Measurements from ENCODE around the gene CEP112.
"Not testable (repeated sequence)": the region's sequence is repeated elsewhere in the genome, so short reads cannot be mapped to it uniquely, and the experiment has no call there.

Gene CEP112

GRCh38 chr17:65698381-65699061 is 493.4 kb downstream of the CEP112 start:
- DNase-seq (ENCODE audit: low read depth in 1 of 2, low spot score in 1 of 2) = no peak

DNA sequence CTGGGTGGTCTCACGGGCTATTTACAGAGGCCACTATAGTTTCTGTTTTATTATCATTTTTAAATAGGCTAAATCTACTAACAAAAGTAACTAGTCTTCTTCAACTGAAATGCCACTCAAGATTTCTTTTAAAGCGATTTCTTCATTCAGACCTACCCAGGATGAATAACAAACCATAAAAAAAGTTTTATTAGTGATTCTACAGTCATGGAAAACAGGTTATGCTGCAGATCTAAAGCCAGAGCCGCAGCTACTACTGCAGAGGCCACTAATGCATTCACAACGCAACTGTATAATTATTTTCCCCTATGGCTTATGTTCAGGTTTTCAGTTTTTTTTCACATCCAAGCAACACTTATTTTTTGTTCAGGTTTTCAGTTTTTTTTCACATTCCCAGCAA is 494.3 kb downstream of the CEP112 start:
- no peak for DNase-seq (ENCODE audit: low read depth in 1 of 2, low spot score in 1 of 2)

DNA sequence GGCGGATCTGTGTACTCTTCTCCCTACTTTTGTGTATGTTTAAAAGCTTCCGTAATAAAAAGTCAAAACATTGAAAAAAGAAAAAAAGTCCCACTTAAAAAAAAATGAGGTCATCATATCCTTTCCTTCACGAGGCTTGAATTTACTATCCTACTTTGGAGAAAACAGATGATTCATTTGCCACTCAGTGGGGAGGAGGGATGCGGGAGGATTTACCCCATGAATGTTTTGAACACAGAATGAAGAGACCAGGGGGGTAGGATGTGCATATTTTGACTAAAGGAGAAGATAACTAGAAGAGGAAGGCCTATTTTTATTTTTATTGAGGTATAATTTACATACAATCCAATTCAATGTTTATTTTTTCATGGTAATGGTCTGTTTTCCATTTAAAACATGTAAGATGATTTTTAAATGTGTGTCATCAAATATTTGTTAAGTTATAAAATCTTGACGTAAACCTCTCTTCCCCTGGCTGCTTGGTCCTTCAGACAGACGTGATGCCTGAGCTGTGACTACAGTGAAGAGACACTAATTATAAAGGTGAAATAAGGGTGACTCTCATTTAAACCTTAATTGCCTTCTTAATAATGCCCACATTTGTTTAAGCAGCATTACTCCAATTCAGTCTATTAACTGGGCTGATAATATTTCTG is 495.1 kb downstream of the CEP112 start:
- DNase-seq (ENCODE audit: low read depth in 1 of 2, low spot score in 1 of 2) = no peak

DNA sequence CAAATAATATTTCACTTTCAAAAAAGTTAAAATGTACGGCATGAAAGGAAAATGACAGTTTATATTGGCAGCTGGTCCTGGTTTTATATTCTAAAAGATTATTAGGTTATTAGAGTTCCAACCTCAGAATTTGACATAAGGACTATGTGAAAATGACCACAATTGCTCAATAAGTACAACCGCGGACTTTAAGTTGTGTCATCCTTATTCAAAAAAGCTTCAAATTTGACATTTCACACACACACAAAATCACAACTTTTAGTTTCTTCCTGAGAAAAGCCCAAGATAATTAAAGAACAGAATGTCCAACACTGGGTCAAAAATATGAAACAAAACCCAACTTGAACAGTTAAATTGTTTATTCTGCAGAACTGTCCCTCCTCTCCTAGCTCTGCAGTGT is 497.3 kb downstream of the CEP112 start:
- DNase-seq (ENCODE audit: low read depth in 1 of 2, low spot score in 1 of 2) = no peak

GRCh38 chr17:65690626-65691310 is 501.2 kb downstream of the CEP112 start:
- no peak for DNase-seq (ENCODE audit: low read depth in 1 of 2, low spot score in 1 of 2)

GRCh38 chr17:65688307-65688706 is 503.6 kb downstream of the CEP112 start:
- DNase-seq (ENCODE audit: low read depth in 1 of 2, low spot score in 1 of 2) = no peak

DNA sequence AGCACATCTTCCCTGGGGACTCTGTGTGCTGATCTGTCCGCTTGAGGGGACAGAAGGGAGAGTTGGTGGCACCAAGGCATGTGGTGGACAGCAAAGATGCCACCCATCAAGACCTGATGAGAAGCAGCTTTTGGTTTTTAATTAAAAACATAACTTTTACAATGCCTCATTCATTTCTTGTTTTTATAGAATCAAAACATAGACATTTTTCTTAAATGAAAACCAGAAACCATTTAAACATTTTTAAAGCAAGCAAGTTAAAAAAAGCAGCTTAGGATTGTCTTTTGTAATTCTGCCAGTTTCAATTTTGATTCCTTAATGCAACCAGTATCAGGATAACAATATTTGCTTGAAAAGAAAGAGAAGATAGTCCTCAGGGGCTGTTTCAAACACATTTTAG is 506.8 kb downstream of the CEP112 start:
- DNase-seq (ENCODE audit: low read depth in 1 of 2, low spot score in 1 of 2) = no peak

DNA sequence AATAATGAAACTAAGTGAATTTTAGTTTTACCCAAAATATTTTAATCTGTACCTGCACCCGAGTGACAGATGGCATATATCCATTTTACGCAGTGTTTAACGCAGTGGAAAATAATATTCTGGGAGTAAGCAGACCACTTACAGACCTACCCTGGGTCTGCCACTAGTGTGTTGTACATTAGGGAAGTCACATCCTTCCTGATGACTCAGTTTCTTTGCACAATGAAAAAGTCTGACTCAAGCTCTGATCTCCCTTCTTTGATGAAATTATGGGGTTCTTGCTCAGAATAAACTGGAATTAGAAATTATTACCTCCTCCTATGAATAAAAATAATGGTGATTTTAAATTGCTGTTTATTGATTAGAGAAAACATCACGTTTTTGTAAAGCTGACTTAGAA is 507.3 kb downstream of the CEP112 start:
- DNase-seq (ENCODE audit: low read depth in 1 of 2, low spot score in 1 of 2) = no peak

GRCh38 chr17:65683428-65683827 is 508.5 kb downstream of the CEP112 start:
- DNase-seq (ENCODE audit: low read depth in 1 of 2, low spot score in 1 of 2) = no peak

DNA sequence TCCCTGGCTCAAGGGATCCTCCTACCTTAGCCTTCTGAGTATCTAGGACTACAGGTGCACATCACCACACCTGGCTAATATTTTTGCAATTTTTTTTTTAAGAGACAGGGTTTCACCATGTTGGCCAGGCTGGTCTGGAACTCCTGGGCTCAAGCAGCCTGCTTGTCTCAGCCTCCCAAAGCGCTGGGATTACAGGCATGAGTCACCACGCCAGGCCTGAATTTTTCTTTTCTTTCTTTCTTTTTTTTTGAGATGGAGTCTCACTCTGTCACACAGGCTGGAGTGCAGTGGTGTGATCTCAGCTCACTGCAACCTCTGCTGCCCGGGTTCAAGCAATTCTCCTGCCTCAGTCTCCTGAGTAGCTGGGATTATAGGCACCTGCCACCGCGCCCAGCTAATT is 510.2 kb downstream of the CEP112 start:
- not testable (repeated sequence) for DNase-seq (ENCODE audit: low read depth in 1 of 2, low spot score in 1 of 2)

DNA sequence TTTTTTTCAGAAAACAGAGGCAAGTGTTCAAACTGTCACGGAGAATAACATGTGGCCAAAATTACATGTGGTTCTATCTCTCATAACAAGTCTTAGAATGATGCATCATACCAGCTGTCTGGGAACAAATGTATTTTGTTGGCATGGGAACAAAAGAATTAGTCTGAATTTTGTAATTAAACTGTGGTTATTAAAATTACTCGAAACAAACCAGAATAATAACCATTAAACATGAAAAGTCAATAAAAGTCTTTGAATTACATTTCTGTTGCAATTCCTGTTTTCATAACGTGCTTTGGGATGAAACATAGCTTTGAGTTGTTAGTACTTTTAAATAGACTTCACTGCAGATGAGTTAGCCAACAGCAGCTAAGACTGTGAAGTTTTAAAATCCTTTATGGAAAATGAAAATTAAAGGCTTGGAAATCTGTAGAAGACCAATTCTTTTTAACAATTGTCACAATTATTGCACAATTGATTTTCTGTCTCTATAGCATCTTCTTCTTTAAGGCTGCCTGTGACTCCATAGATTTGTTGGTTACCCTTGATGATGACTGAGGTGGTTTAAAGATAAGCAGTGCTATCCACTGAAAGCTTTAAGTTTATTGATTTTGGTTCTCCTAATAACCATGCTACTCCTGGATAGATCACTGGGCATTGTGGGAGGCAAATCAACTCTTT is 512.6 kb downstream of the CEP112 start:
- no peak for DNase-seq (ENCODE audit: low read depth in 1 of 2, low spot score in 1 of 2)

DNA sequence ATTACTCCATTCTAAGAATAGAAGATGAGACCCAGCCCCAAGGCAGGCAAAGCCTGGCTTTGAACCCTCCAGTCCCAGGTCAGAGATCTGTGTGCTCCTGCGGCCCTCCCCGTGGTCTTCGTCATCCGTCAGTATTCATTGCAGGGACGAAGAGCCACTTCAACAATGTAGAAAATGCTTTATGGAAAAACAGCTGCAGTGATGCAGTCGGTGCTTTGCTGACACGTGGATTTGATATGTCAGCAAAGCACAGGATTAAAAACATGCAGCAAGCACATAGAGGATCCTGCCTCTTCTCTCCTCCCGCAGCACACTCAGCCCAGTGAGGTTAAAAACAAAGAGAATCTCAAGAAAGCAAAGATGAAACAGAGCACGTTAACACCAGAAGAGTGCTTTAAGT is 513.4 kb downstream of the CEP112 start:
- DNase-seq (ENCODE audit: low read depth in 1 of 2, low spot score in 1 of 2) = no peak

GRCh38 chr17:65677932-65678331 is 514.0 kb downstream of the CEP112 start:
- DNase-seq (ENCODE audit: low read depth in 1 of 2, low spot score in 1 of 2) = no peak

GRCh38 chr17:65674246-65675045 is 517.5 kb downstream of the CEP112 start:
- DNase-seq (ENCODE audit: low read depth in 1 of 2, low spot score in 1 of 2) = no peak

GRCh38 chr17:65670667-65671371 is 521.1 kb downstream of the CEP112 start:
- DNase-seq (ENCODE audit: low read depth in 1 of 2, low spot score in 1 of 2) = no peak

DNA sequence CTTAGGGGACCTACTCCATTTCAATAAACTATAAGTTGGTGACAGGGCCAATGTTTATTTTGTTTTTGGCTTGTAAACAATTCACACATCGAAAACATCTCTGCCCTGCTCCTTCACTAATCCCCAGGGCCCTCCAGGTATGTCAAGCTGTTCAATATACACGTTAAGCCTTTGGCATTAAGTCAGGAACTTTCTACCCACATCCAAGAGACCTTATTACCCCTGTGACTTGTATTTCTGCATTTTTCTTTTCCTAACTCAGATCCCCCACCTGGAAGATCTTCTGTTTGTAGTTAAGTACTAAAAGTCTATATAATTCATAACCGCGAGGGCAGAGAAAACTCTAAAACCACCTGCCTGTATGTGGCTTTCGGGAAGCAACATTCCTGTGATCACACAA is 523.7 kb downstream of the CEP112 start:
- no peak for DNase-seq (ENCODE audit: low read depth in 1 of 2, low spot score in 1 of 2)

DNA sequence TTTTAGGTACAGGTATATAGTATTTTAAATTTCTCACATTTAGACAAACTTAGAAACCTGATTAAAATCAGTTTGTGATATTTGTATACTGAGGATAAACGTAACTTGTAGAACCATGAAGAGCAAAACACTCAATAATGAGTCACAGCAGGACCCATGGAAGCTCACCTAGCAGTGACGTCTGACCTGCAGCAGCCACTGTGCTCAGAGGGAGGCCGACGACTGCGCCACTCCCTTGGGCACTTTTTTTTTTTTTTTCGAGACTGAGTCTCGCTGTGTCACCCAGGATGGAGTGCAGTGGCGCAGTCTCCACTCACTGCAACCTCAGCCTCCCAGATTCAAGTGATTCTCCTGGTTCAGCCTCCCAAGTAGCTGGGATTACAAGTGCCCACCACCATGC is 524.3 kb downstream of the CEP112 start:
- no peak for DNase-seq (ENCODE audit: low read depth in 1 of 2, low spot score in 1 of 2)

GRCh38 chr17:65666876-65667321 is 525.0 kb downstream of the CEP112 start:
- no peak for DNase-seq (ENCODE audit: low read depth in 1 of 2, low spot score in 1 of 2)

- no peak for DNase-seq (ENCODE audit: low read depth in 1 of 2, low spot score in 1 of 2)
Measured at GRCh38 chr17:65665966-65666365, 526.0 kb downstream of the CEP112 start.

GRCh38 chr17:65664696-65665095 is 527.2 kb downstream of the CEP112 start:
- DNase-seq (ENCODE audit: low read depth in 1 of 2, low spot score in 1 of 2) = no peak

Data from activated CD4-positive, alpha-beta T cell treated with anti-CD3 and anti-CD28 coated beads, Interleukin-2, amount 50 U/mL, for 24 hours (primary cell).